Measurements from ENCODE around the gene RAB11FIP4.

- TF ChIP-seq CTCF (conservative IDR thresholded peaks at IDR 0.05; ENCODE audit: low read length): no peak
- TF ChIP-seq EZH2phosphoT487 (IDR thresholded peaks at IDR 0.05; ENCODE audit: borderline replicate concordance): no peak
Measured at GRCh38 chr17:31385428-31386285, 5.8 kb upstream of the RAB11FIP4 start.
